SK-N-SH treated with all-trans-retinoic acid at 6 μM for 48 hours (cell line): ENCODE data around the gene HNRNPC.

Experiments used
- ATAC-seq: fragments of 200-7000 bp; cut with Tn5 transposase; 3 replicates; pipeline ENCODE4 v1.9.1; 2020; ENCODE audit warnings: mild to moderate bottlenecking, moderate library complexity
- ARNTL ChIP-seq: fragments of 450-650 bp; formaldehyde crosslinking; IDR thresholded peaks from 2 replicates; pipeline ENCODE4 v1.5.0; 2020; ENCODE audit warnings: low read depth, mild to moderate bottlenecking, moderate library complexity, borderline replicate concordance
- BACH2 ChIP-seq: fragments of 250-450 bp; sonication (Bioruptor Pico); IDR thresholded peaks from 2 replicates; pipeline ENCODE4 v1.9.0; 2021; ENCODE audit warnings: mild to moderate bottlenecking, borderline replicate concordance
- CSDC2 ChIP-seq: fragments of 250-450 bp; sonication (Bioruptor Pico); IDR thresholded peaks from 2 replicates; pipeline ENCODE4 v1.5.0; 2020; ENCODE audit warnings: mild to moderate bottlenecking, moderate library complexity
- CSRNP3 ChIP-seq: fragments of 250-450 bp; sonication (Bioruptor Pico); IDR thresholded peaks from 2 replicates; pipeline ENCODE4 v1.5.1; 2021; ENCODE audit warnings: mild to moderate bottlenecking, moderate library complexity
- ESRRG ChIP-seq: fragments of 250-450 bp; sonication (Bioruptor Pico); IDR thresholded peaks from 2 replicates; pipeline ENCODE4 v1.6.1; 2021; ENCODE audit warnings: mild to moderate bottlenecking
- GLIS3 ChIP-seq: fragments of 250-450 bp; sonication (Bioruptor Pico); IDR thresholded peaks from 2 replicates; pipeline ENCODE4 v1.5.0; 2020; ENCODE audit warnings: mild to moderate bottlenecking, moderate library complexity
- ISL1 ChIP-seq: fragments of 250-450 bp; sonication (Bioruptor Pico); IDR thresholded peaks from 2 replicates; pipeline ENCODE4 v2.1.2; 2022; ENCODE audit warnings: mild to moderate bottlenecking, moderate library complexity
- OSR1 ChIP-seq: fragments of 250-450 bp; sonication (Bioruptor Pico); IDR thresholded peaks from 2 replicates; pipeline ENCODE4 v1.8.0; 2022; ENCODE audit warnings: moderate library complexity, mild to moderate bottlenecking, inconsistent platforms
- PATZ1 ChIP-seq: fragments of 250-450 bp; sonication (Bioruptor Pico); IDR thresholded peaks from 2 replicates; pipeline ENCODE4 v1.8.0; 2020; ENCODE audit warnings: mild to moderate bottlenecking, moderate library complexity, borderline replicate concordance
- POU6F1 ChIP-seq: fragments of 250-450 bp; sonication (Bioruptor Pico); IDR thresholded peaks from 2 replicates; pipeline ENCODE4 v1.8.0; 2021; ENCODE audit warnings: low read depth, mild to moderate bottlenecking, moderate library complexity, borderline replicate concordance
- PPARA ChIP-seq: fragments of 250-450 bp; sonication (Bioruptor Pico); IDR thresholded peaks from 2 replicates; pipeline ENCODE4 v1.5.0; 2020; ENCODE audit warnings: mild to moderate bottlenecking, borderline replicate concordance
- RARB ChIP-seq: fragments of 250-450 bp; sonication (Bioruptor Pico); IDR thresholded peaks from 2 replicates; pipeline ENCODE4 v1.8.0; 2021; ENCODE audit warnings: mild to moderate bottlenecking, moderate library complexity
- SNAI2 ChIP-seq: fragments of 250-450 bp; sonication (Bioruptor Pico); IDR thresholded peaks from 2 replicates; pipeline ENCODE4 v1.5.0; 2020; ENCODE audit warnings: mild to moderate bottlenecking, moderate library complexity
- TCF4 ChIP-seq: fragments of 250-450 bp; sonication (Bioruptor Pico); IDR thresholded peaks from 2 replicates; pipeline ENCODE4 v1.8.0; 2021; ENCODE audit warnings: mild to moderate bottlenecking, moderate library complexity, borderline replicate concordance
- TOX ChIP-seq: fragments of 250-450 bp; sonication (Bioruptor Pico); IDR thresholded peaks from 2 replicates; pipeline ENCODE4 v1.8.0; 2021; ENCODE audit warnings: mild to moderate bottlenecking, moderate library complexity, borderline replicate concordance
- TSHZ2 ChIP-seq: fragments of 250-450 bp; sonication (Bioruptor Pico); IDR thresholded peaks from 2 replicates; pipeline ENCODE4 v1.5.0; 2020; ENCODE audit warnings: mild to moderate bottlenecking, moderate library complexity
- ZC3H10 ChIP-seq: fragments of 250-450 bp; sonication (Bioruptor Pico); IDR thresholded peaks from 2 replicates; pipeline ENCODE4 v1.5.1; 2021; ENCODE audit warnings: mild to moderate bottlenecking, moderate library complexity
- ZFP30 ChIP-seq: fragments of 450-650 bp; formaldehyde crosslinking; IDR thresholded peaks from 2 replicates; pipeline ENCODE4 v1.5.0; 2022; ENCODE audit warnings: mild to moderate bottlenecking, moderate library complexity
- ZNF565 ChIP-seq: fragments of 450-650 bp; formaldehyde crosslinking; conservative IDR thresholded peaks from 2 replicates; pipeline ENCODE4 v1.5.0; 2020; ENCODE audit warnings: low read depth, mild to moderate bottlenecking, moderate library complexity
- ZNF70 ChIP-seq: fragments of 450-650 bp; formaldehyde crosslinking; IDR thresholded peaks from 2 replicates; pipeline ENCODE4 v1.5.0; 2020; ENCODE audit warnings: mild to moderate bottlenecking, moderate library complexity
- ZNF8 ChIP-seq: fragments of 450-650 bp; formaldehyde crosslinking; IDR thresholded peaks from 2 replicates; pipeline ENCODE4 v1.5.0; 2020; ENCODE audit warnings: mild to moderate bottlenecking, moderate library complexity

The HNRNPC gene

GRCh38 chr14:21240417-21240816, 28.8 kb downstream of the HNRNPC start:
- no peak for TF ChIP-seq POU6F1 (CRISPR knock-in tag)
- no peak for TF ChIP-seq GLIS3 (CRISPR knock-in tag)
- TF ChIP-seq RARB (CRISPR knock-in tag) = no peak
- no peak for TF ChIP-seq ZC3H10 (CRISPR knock-in tag)
- TF ChIP-seq BACH2 (CRISPR knock-in tag) = no peak
- no peak for TF ChIP-seq TOX (CRISPR knock-in tag)
- no peak for TF ChIP-seq ZNF565
- no peak for TF ChIP-seq SNAI2 (CRISPR knock-in tag)
- TF ChIP-seq ZNF70 (CRISPR knock-in tag) = no peak
- no peak for TF ChIP-seq ISL1 (CRISPR knock-in tag)
- TF ChIP-seq CSDC2 = no peak
- TF ChIP-seq ZNF8 (CRISPR knock-in tag) = no peak
- no peak for TF ChIP-seq OSR1 (CRISPR knock-in tag)
- TF ChIP-seq ESRRG (CRISPR knock-in tag) = no peak
- TF ChIP-seq TCF4 (CRISPR knock-in tag) = no peak
- no peak for TF ChIP-seq CSRNP3 (CRISPR knock-in tag)
- TF ChIP-seq PATZ1 (CRISPR knock-in tag) = no peak
- no peak for TF ChIP-seq ARNTL (CRISPR knock-in tag)
- no peak for ATAC-seq

- no peak for TF ChIP-seq ZC3H10 (CRISPR knock-in tag)
- TF ChIP-seq ZNF8 (CRISPR knock-in tag) = no peak
- TF ChIP-seq SNAI2 (CRISPR knock-in tag) = no peak
- TF ChIP-seq ZFP30 (CRISPR knock-in tag) = no peak
- TF ChIP-seq ZNF565 = no peak
- TF ChIP-seq PPARA (CRISPR knock-in tag) = no peak
- no peak for TF ChIP-seq OSR1 (CRISPR knock-in tag)
- TF ChIP-seq ISL1 (CRISPR knock-in tag) = no peak
- TF ChIP-seq TSHZ2 (CRISPR knock-in tag) = no peak
- TF ChIP-seq ARNTL (CRISPR knock-in tag) = no peak
- TF ChIP-seq GLIS3 (CRISPR knock-in tag) = no peak
- TF ChIP-seq PATZ1 (CRISPR knock-in tag) = no peak
- TF ChIP-seq TOX (CRISPR knock-in tag) = no peak
- no peak for TF ChIP-seq CSRNP3 (CRISPR knock-in tag)
- no peak for ATAC-seq
Observed at GRCh38 chr14:21238823-21239518, 30.3 kb downstream of the HNRNPC start.
